Naive B cell (primary cell): ENCODE data around the gene RAB21. TPM values are rescaled to one million over a fixed set of nuclear protein-coding genes. Genes with fewer than 3 reads are reported as not detected.

Experiments
- ATAC-seq, 2 donors: fragments of 150-1000 bp; cut with Tn5 transposase; 2 replicates each; pipeline ENCODE4 v1.10.0; 2021; ENCODE audit warnings: low read depth in 2 of 2, mild to moderate bottlenecking in 2 of 2, moderate library complexity in 2 of 2
- DNase-seq: peaks from one replicate; pipeline ENCODE4 v3.0.0; 2022
- H3K27ac Mint-ChIP-seq, 6 donors: one replicate each; pipeline ENCODE4 v1.8.0; 2020 to 2022; ENCODE audit warnings: mild to moderate bottlenecking in 6 of 6, mixed read lengths in 6 of 6, moderate library complexity in 5 of 6, inconsistent platforms in 2 of 6
- H3K27me3 Mint-ChIP-seq, 3 donors: one replicate each; pipeline ENCODE4 v1.8.0; 2021 to 2022; ENCODE audit warnings: mixed read lengths in 3 of 3, mild to moderate bottlenecking in 1 of 3
- H3K36me3 Mint-ChIP-seq, 2 donors: one replicate each; pipeline ENCODE4 v1.8.0; 2020 to 2022; ENCODE audit warnings: mixed read lengths in 2 of 2, inconsistent platforms in 1 of 2, mild to moderate bottlenecking in 1 of 2
- H3K4me1 Mint-ChIP-seq, 3 donors: one replicate each; pipeline ENCODE4 v1.8.0; 2020 to 2022; ENCODE audit warnings: mixed read lengths in 3 of 3, inconsistent platforms in 1 of 3, mild to moderate bottlenecking in 1 of 3, moderate library complexity in 1 of 3
- H3K4me3 Mint-ChIP-seq, 8 donors: one replicate each; pipeline ENCODE4 v1.8.0; 2020 to 2022; ENCODE audit warnings: mild to moderate bottlenecking in 8 of 8, mixed read lengths in 8 of 8, moderate library complexity in 8 of 8, inconsistent platforms in 2 of 8
- H3K9me3 Mint-ChIP-seq, 7 donors: one replicate each; pipeline ENCODE4 v1.8.0; 2020 to 2022; ENCODE audit warnings: mixed read lengths in 7 of 7, mild to moderate bottlenecking in 5 of 7, inconsistent platforms in 2 of 7, moderate library complexity in 1 of 7
- polyA plus RNA-seq, 6 donors: library from polyadenylated mRNA; unstranded; fragments of 300-500 nt; fragmentation: Illumina TruSeq; gene quantifications; one replicate each; pipeline ENCODE4 v1.2.3, GENCODE V29; 2021; ENCODE audit warnings: low read depth in 6 of 6

Gene RAB21
- polyA plus RNA-seq, 6 donors from 2014 or later: 33.1 to 61.4 (median 37.1) TPM

DNA sequence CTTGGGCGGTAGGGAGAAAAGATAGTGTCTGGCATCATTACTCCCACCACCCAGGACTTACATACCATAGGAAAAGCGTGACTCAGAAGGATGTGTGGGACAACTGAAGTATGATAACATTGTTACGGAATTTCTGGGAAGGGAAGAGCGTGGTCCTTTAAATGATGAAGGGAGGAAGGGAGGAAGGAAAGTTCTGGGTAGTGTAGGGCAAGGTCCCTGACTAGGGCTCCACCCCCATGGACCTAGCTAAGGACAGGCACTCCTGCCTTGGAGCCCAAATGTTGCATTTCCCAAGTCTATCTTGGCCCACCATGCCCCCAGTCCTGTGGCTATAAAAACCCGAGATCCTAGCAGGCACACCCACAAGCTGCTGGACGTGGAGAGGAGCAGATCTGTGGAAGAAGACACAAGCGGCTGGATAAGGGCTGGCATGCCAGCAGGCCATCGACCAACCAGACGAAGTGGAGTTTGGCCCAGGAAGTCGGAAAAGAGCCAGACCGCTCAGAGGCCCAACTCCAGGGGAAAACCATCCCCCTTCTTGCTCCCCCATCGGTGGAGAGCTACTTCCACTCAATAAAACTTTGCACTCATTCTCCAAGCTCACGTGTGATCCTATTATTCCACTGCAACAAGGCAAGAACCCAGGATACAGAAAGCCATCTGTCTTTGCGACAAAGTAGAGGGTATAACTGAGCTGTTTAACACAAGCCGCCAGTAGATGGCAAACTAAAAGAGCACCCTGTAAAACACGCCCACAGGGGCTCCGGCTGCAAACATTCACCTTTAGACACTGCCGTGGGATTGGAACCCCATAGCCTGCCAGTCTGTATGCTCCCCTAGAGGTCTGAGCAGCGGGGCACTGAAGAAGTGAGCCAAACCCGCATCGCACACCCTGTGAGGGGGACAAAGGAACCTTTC is 23.0 kb upstream of the RAB21 start:
- H3K4me1 Mint-ChIP-seq: no peaks in the 10 kb centered on the region
- DNase-seq (no peak), ATAC-seq (no peak)
- H3K36me3 Mint-ChIP-seq: peaks cover 0 to 10% of the 10 kb centered on the region in 2 donors
- H3K27me3 Mint-ChIP-seq: no peaks in the 10 kb centered on the region
- H3K4me3 Mint-ChIP-seq: no peak overlapping the region
- H3K9me3 Mint-ChIP-seq: peaks cover 0 to 4% (median 0%) of the 10 kb centered on the region in 7 donors
- H3K27ac Mint-ChIP-seq: no peak overlapping the region

- H3K27ac Mint-ChIP-seq: no peak overlapping the region
- H3K36me3 Mint-ChIP-seq: peaks cover 0 to 10% of the 10 kb centered on the region in 2 donors
- no peak for DNase-seq
- H3K4me1 Mint-ChIP-seq: peaks cover 2 to 3% (median 3%) of the 10 kb centered on the region in 3 donors
- H3K27me3 Mint-ChIP-seq: no peaks in the 10 kb centered on the region
- no peak overlapping the region for H3K4me3 Mint-ChIP-seq
- H3K9me3 Mint-ChIP-seq: peaks cover 0 to 4% (median 0%) of the 10 kb centered on the region in 7 donors
- no peak for ATAC-seq
Measured at GRCh38 chr12:71732357-71732712, 22.3 kb upstream of the RAB21 start.

DNA sequence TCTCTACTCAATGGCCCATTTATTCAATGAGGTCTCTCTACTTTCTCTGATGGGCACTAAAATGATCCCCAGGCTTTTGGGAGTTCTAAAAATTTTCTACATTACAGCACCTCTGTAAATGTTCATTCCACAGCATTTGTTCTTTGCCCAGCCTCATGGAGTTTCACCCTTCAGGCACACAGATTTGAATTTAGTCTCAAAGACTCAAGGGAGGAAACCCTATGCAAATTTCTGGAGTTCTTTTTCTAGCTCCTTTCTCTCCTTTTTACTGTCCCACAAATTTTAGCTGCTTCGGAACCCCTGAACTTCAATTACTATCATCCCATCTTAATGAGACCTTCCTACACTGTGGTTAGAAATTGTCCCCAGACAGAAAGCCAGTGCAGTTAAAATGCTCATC is 17.5 kb upstream of the RAB21 start:
- DNase-seq (no peak), ATAC-seq (no peak)
- Mint-ChIP-seq H3K27ac (peak overlapping the region in 3 of 6 donors; percentile 2 to 87 (median 22)), H3K4me1 (peaks cover 5 to 6% (median 6%) of the 10 kb centered on the region in 3 donors), H3K36me3 (peaks cover 0 to 6% of the 10 kb centered on the region in 2 donors), H3K4me3 (no peak overlapping the region), H3K27me3 (no peaks in the 10 kb centered on the region), H3K9me3 (no peaks in the 10 kb centered on the region)

GRCh38 chr12:71742998-71743397 is 11.7 kb upstream of the RAB21 start:
- H3K4me3 Mint-ChIP-seq: no peak overlapping the region

GRCh38 chr12:71744522-71745300 is 10.0 kb upstream of the RAB21 start:
- DNase-seq (no peak), ATAC-seq (no peak)
- Mint-ChIP-seq H3K27me3 (peaks cover 4 to 10% (median 9%) of the 10 kb centered on the region in 3 donors), H3K9me3 (no peaks in the 10 kb centered on the region), H3K4me1 (no peaks in the 10 kb centered on the region), H3K36me3 (no peaks in the 10 kb centered on the region), H3K27ac (peak overlapping the region in 2 of 6 donors; percentile 6 to 58), H3K4me3 (no peak overlapping the region)

More at GRCh38 chr12:71742998-71743397, 11.7 kb upstream of the RAB21 start:
- ATAC-seq (no peak), DNase-seq (no peak)
- Mint-ChIP-seq H3K36me3 (peaks cover 0 to 6% of the 10 kb centered on the region in 2 donors), H3K9me3 (no peaks in the 10 kb centered on the region), H3K27me3 (no peaks in the 10 kb centered on the region), H3K27ac (no peak overlapping the region), H3K4me1 (no peaks in the 10 kb centered on the region)

DNA sequence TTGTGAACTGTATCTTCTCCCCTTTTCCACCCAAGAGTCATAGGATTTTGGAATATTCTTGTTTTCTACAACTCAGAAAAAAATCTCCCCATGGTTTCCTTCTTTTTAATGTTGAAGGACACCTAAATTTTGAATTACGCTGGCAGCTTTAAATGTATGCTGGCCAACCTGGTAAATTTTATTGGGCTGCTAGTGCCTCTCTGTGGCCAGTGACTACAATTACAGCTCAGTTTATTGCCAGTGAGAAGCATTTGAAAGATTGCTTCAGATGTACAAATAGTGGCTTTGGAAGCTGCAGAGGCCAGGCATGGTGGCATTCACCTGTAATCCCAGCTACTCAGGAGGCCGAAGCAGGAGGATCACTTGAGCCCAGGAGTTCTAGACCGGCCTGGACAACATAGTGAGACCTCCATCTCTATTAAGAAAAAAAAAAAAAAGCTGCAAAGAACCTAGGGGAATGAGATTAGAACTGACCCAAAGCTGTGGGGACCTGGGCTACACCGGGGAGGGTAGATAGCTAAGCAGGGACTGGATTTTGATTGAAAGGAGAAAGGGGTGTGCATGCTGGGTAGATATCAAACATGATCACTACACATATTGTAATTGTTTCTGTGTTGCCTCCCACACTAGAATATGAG is 7.6 kb upstream of the RAB21 start:
- ATAC-seq: peak; percentile 86 to 95
- no peaks in the 10 kb centered on the region for H3K36me3 Mint-ChIP-seq
- DNase-seq: peak; percentile 57
- H3K27me3 Mint-ChIP-seq: peaks cover 16 to 29% (median 29%) of the 10 kb centered on the region in 3 donors
- H3K4me1 Mint-ChIP-seq: no peaks in the 10 kb centered on the region
- H3K4me3 Mint-ChIP-seq: no peak overlapping the region
- H3K9me3 Mint-ChIP-seq: no peaks in the 10 kb centered on the region
- peak overlapping the region in 1 of 6 donors; percentile 25 for H3K27ac Mint-ChIP-seq

DNA sequence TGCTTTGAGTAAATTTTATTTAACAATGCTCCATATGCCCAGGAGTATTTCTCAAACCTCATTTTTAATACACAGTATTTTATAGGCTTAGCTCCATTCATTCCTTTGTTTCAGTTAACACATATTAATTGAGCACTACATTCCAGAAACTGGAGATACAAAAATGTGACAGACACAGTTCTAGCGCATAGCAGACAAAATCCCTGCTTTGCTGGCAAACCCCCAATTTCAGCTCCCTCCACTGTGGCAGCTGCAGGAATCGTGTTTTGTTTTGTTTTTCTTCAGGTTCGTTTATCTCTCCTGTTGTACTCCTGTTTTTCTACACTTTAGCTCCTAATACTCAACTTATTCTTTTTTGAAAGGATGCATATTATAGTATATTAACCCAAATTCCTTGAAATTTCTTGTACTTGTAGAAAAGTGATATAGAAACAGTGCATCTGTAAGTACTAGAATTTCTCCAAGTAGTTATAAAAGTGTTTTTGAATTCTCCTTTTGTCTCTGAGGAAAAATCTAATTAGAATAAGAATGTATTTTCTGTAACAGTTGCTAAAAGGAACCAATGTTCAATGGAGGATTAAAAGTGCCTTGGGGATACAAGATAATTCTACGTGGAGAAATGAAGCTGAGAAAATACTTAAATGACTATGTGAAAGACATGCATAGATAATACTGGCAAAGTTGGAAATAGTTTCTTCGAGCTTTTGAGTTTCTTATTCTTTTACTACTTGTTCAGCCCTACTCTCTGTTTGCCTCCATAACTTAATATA is 6.4 kb upstream of the RAB21 start:
- no peak overlapping the region for H3K4me3 Mint-ChIP-seq
- no peak for ATAC-seq
- no peak for DNase-seq
- H3K36me3 Mint-ChIP-seq: no peaks in the 10 kb centered on the region
- no peaks in the 10 kb centered on the region for H3K9me3 Mint-ChIP-seq
- no peaks in the 10 kb centered on the region for H3K4me1 Mint-ChIP-seq
- peaks cover 16 to 35% (median 29%) of the 10 kb centered on the region in 3 donors for H3K27me3 Mint-ChIP-seq
- H3K27ac Mint-ChIP-seq: peak overlapping the region in 1 of 6 donors; percentile 13

DNA sequence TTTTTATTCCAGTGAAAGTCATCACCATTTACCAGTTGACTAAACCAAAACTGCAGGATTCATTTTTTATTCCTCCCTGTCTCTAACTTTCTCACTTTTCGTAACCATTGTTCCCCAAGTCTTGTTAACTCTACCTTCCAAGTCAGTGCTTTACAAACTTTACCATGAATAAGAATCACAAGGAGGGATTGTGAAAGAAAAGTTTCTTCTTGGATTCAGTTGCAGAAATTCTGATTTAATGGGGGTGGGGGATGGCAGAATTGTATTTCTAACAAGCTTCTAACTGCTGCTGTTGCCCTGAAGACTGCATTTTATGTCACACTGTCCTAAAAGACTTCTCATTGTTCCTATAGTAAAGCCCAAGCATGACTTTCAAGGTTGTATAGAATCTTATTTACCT is 5.0 kb upstream of the RAB21 start:
- Mint-ChIP-seq H3K4me3 (no peak overlapping the region), H3K27me3 (peaks cover 16 to 35% (median 29%) of the 10 kb centered on the region in 3 donors), H3K9me3 (no peaks in the 10 kb centered on the region), H3K4me1 (peaks cover 8 to 9% (median 9%) of the 10 kb centered on the region in 3 donors), H3K36me3 (no peaks in the 10 kb centered on the region), H3K27ac (peak overlapping the region in 1 of 6 donors; percentile 1)
- ATAC-seq (no peak), DNase-seq (no peak)

GRCh38 chr12:71752891-71753290 is 1.8 kb upstream of the RAB21 start:
- peaks cover 16 to 35% (median 29%) of the 10 kb centered on the region in 3 donors for H3K27me3 Mint-ChIP-seq
- H3K9me3 Mint-ChIP-seq: peaks cover 0 to 2% (median 0%) of the 10 kb centered on the region in 7 donors
- ATAC-seq (no peak), DNase-seq (no peak)
- no peak overlapping the region for H3K27ac Mint-ChIP-seq
- no peaks in the 10 kb centered on the region for H3K36me3 Mint-ChIP-seq
- H3K4me3 Mint-ChIP-seq: peak overlapping the region in 1 of 8 donors; percentile 61
- peaks cover 18 to 31% (median 22%) of the 10 kb centered on the region in 3 donors for H3K4me1 Mint-ChIP-seq

DNA sequence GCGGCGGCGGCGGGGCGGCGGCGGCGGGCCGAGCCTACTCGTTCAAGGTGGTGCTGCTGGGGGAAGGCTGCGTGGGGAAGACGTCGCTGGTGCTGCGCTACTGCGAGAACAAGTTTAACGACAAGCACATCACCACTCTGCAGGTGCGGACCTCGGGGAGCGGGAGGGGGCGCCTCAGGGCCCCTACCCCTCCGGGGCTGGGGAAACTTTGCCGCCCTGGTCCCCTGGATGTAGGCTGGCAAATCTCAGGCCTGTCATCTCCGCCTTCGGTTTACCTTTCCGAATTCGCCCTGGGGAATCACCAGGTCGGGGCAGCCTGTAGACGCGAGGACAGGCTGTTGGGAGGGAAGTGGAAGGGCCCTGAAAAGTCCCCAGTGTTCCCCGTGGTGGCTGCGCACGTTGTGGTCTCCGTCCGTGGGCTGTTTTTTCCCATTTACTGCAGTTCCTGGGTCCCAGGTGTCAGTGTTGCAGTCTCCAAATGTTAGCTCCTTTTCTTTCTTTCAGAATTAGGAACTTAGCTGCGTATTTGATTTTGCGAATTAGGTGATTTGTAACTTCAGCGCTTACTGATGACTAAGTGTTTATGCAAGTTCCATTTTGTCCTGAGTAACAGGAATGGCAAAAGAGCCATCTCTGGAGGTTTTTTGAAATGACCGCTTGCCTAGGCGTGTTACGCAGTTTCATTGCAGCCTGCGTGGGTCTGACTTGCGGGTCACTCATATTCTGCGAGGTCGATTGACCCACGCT is 656 bp downstream of the RAB21 start:
- Mint-ChIP-seq H3K9me3 (peaks cover 0 to 17% (median 14%) of the 10 kb centered on the region in 7 donors), H3K4me3 (peak overlapping the region; percentile 82 to 98 (median 92)), H3K4me1 (peaks cover 22 to 50% (median 38%) of the 10 kb centered on the region in 3 donors), H3K27ac (peak overlapping the region; percentile 98 to 99 (median 98)), H3K27me3 (peaks cover 7 to 21% (median 15%) of the 10 kb centered on the region in 3 donors), H3K36me3 (peaks cover 16 to 19% of the 10 kb centered on the region in 2 donors)
- ATAC-seq: peak; percentile 71 to 72
- peak; percentile 74 for DNase-seq

DNA sequence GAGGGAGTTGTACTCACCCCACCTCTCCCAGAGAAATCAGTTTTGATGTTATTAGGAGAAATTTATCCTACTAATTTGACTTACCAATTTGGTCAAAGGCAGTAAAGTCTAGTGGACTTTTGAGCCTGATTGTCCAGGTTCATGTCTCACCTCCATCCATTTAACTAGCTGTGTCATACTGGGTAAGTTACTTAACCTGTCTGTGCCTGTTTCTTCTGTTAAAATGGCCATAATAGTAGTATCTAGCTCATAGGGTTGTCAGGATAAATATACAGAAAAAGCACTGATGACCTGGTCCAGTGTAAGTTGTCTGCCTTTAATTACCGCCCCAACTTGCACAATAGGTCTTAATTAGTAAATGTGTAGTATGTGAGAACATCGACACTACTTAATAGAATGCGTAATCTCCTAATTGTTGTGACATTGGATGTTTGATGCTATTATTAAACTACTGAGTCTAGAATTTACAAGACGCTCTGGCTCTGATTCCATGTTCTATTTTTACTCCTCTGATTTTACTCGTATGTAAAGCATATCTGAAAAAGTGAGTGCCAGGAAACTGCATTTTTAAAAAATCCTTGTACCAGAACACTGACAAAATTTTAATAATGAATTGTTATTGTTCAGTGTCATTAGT is 1.5 kb downstream of the RAB21 start:
- DNase-seq: no peak
- H3K27me3 Mint-ChIP-seq: peaks cover 3 to 13% (median 6%) of the 10 kb centered on the region in 3 donors
- H3K27ac Mint-ChIP-seq: peak overlapping the region; percentile 98 to 99 (median 98)
- peaks cover 22 to 24% of the 10 kb centered on the region in 2 donors for H3K36me3 Mint-ChIP-seq
- ATAC-seq: no peak
- peaks cover 0 to 24% (median 21%) of the 10 kb centered on the region in 7 donors for H3K9me3 Mint-ChIP-seq
- peak overlapping the region; percentile 82 to 98 (median 92) for H3K4me3 Mint-ChIP-seq
- H3K4me1 Mint-ChIP-seq: peaks cover 26 to 58% (median 46%) of the 10 kb centered on the region in 3 donors
